Activated CD4-positive, alpha-beta T cell treated with anti-CD3 and anti-CD28 coated beads, Interleukin-2, amount 50 U/mL, for 16 hours (primary cell): ENCODE data around the gene PCSK6.
"Not testable (repeated sequence)": the region's sequence is repeated elsewhere in the genome, so short reads cannot be mapped to it uniquely, and the experiment has no call there.

Experiments used
- DNase-seq: peaks from one replicate; pipeline ENCODE4 v3.0.0-alpha.2; 2020

PCSK6 gene

DNA sequence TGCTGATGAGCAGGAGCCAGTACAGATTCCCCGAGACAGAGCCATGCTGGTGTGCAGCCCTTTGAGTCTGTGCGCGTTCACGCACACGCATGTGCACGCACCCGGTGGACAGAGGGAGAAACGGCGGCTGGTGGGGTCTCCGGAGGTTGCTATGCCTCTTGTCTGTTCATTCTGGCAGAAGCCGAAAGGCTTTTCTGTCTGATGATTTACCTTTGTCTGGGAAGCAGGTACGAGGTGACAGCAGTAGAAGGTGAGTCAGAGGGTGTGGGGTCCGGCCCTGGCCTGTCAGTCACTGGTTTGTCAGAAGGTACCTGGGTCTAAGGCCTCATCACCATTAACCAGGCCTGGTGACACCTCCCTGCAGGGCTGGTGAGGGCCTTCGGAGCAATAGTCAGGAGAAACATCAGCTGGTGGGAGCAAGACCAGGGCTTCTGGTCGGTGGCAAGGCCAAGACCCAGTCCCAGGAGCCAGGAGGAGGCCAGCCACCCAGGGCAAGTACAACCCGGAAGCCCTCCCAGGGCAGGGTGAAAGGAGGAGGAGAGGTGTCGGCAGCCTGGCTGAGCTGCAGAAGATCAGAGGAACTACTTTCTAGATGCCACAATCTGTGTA is 7.5 kb downstream of the PCSK6 start:
- DNase-seq = no peak

DNA sequence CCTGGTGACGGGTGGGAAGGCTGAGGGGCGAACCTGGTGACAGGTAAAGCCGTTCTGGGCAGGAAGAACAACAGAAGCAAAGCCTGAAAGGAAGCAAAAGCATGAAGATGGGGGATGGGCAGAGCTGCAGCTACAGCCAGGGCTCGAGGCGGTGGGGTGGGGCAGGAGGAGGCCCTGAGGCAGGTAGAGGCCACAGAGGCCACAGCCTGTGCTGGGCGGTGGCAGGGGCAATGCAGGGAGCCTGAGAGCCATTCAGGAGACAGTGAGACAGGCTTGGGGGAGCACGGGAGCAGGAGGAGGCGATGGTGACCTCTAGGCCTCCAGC is 8.2 kb downstream of the PCSK6 start:
- no peak for DNase-seq

DNA sequence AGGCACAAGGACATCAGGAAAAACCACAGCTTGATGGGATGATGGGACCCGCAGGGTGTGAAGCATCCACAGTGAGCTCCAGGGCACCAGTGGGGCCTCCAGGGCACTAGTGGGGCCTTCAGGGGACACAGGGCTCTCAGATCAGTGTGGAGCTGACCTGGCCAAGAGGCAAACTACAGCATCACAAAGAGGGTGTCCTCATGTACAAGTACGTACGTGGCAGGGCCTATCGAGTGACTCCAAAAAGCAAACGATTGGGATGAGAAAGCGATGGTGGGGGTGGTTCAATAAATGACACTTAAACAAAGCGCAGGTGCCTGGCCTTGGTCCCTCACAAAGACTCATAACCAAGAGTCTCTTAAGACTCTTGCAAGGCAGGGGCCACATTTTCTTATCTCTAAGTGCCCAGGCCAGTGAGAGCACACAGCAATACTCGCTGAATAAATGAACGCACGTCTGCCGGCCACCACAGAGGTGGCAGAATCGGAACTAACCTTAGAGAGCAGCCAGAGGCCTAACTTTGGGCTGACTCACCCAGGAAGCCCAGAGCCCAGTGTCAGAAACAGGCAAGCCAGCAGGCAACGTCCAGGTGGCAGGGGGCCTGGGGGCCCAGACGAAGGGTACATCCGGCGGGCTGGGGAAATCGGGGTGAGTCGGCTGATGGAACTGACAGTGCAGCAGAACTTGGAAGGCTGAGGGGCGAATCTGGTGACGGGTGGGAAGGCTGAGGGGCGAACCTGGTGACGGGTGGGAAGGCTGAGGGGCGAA is 8.7 kb downstream of the PCSK6 start:
- no peak for DNase-seq

DNA sequence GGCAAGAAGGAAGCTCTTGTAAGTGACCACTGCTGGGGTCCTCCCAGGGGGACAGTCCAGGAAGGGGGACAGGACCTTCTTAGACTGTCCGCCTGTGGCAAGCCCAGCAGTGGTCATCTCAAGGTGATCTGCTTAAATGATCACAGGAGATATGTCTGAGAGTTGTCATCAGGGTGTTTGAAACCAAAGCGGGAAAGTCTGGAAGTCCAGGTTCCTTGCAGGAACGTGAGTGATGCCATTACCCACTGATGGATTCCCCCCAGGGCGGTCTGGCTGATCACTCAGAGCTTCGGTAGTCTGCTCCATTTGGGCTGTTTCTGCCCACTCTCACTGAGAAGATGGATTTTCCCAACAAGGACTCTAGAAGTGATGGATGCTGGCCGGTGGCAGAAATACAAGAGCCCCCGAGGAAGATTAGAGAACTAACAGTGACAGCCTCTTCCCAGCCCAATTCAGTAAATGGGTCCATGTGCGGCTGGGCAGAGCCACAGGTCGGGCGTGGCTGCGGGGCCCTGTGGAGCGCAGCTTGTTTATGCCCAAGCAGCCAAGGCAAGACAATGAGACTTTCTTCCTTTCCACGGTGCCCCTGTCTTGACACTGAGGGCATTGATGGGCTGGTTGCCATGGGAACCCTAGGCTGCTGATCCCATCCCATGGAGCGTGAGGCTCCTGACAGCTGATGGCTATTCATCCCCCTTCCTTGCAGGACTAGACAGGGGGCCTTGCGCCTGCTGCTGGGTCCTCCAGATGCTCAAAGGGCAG is 9.5 kb downstream of the PCSK6 start:
- DNase-seq = no peak

DNA sequence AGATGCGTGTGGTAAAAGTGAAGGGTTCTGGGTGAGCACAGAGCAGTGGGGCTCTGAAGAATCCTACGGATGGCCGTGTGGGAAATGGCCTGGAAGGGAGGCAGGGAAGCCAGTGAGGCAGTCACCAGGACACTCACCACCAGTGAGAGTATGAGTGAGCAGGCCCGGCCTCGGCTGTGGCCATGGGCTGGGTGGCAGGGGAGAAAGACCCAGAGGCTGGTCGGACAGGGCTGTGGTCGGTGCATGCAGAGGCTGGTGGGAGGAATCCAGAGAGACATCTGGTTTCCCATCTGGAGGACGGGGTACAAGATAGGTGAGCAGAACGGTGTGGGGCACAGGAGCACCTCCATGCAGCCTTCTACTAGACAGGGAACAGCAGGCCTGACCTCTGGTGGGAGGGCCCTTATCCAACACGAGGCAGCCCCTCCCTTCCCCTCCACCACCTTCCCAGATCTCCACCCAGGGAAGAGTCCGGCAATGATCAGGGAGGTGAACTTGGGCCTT is 10.1 kb downstream of the PCSK6 start:
- DNase-seq = no peak

DNA sequence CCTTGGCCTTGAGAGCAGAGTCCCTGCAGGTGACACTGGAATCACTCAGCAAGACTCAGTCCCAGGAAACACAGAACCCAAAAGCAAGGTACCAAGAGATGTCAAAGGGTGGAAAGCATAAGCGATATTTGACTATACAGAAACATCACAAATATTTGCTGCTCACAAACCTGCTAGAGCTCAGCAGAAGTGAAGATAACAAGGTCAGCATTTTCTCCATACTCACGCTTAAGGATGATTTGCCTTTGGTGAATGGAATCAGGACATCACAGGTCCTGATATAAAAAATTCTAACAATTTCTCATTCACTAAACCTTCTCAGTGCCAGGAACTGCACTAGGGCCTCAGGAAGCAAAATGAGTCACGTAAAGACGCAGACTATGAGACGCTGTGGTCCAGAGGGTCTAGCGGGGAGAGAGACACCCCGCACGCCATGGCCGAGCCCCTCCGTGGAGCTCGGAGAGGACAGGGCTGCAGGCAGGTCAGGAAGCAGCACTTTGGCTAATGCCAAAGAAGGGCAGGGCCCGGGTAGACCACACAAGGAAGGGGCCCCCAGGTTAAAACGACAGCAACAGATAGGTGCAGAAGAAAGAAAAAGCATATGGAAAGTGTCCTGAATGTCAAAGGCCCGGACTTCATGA is 10.7 kb downstream of the PCSK6 start:
- no peak for DNase-seq

DNA sequence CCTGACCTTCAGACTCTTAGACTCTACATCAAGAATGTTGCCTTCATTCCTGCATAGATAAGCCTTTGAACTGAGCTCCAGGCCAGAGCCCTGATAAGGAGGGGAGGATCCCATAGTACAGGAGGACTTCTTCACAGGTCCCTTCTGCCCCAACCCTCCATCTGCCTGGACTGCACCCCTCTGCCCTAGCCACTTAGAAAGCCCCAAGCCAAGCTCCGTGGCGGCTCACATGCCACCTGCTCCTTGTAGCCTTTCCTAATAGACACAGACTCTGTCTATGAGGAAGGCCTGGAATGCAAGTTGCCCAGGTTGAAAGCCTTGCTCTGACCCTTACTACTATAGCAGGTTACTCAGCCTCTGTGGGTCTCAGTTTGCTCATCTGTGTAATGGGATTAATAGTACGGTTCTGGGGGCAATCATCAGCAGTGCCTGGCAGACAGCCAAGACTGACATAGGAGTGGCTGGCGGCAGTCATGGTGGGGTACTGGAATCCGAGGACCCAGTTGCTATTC is 11.6 kb downstream of the PCSK6 start:
- no peak for DNase-seq

DNA sequence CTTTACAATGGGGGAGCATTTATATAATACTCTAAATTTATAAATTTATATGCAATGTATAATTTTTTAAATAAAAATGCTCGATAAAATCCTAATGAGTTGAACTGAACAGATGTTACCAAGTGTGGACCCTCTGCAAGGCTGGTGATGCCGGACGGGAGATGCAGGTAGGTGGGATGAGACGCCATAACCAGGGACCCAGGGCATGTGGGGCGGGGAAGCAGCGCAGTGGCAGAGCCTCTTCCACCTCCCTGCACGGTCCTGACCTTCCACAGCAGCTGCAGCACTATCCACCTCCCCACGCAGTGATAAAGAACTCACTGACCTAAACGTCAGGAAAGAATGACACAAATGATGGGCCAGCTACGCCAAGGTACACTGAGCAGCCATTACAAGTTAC is 12.8 kb downstream of the PCSK6 start:
- DNase-seq = no peak

DNA sequence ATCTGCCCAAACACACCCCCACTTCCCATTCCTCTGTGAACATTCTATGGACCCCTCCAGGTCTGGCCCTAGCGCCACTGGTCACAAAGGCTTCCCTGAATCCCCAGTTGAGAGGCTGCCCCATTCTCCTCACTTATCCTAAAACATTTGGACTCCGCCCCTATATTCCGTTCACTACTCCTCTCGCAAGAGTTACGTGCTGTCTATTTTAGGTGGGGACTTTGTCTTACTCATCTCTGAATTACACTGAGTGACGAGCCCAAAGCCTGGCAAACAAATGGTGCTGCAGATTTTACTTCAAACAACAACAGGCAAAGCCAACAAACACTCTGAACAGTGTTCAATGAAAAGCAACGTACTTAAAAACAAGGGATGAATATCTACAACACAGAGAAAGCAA is 14.5 kb downstream of the PCSK6 start:
- no peak for DNase-seq

DNA sequence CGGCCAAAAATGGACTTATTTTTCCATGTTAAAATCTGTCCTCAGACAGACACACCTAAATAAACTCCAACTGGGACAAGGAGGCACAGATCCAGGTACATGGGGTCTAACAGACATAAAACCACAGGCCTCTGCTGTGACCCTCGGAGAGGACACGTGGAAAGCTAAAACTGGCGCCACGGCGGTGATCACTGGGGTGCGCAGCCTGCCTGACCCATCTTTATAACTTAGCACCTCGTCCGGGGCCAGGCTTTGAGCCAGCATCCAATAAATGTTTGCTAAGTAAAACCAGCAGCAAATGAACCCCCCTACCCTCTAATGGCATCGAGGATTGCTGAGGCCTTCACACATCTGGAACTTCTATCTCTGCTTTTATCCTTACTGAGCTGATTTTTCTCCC is 15.3 kb downstream of the PCSK6 start:
- no peak for DNase-seq

DNA sequence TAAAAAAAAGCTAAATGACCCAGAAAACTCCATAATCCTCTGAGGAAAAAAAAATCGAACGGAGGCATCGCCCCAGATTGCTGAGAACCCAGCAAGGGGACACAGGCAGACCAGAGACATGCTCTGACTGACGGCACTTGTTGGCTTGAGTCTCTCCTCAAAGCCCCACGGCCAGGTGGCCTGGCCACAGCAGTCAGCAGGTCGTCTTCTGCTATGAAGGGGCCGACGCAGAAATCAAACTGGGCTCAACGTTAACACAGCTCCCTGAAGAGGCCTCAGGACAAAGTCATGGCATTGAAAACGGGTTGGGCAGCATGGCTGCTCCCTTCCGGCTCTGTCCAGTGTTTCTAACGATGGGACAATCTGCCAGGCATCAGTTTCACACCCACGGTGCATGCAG is 17.5 kb downstream of the PCSK6 start:
- no peak for DNase-seq

DNA sequence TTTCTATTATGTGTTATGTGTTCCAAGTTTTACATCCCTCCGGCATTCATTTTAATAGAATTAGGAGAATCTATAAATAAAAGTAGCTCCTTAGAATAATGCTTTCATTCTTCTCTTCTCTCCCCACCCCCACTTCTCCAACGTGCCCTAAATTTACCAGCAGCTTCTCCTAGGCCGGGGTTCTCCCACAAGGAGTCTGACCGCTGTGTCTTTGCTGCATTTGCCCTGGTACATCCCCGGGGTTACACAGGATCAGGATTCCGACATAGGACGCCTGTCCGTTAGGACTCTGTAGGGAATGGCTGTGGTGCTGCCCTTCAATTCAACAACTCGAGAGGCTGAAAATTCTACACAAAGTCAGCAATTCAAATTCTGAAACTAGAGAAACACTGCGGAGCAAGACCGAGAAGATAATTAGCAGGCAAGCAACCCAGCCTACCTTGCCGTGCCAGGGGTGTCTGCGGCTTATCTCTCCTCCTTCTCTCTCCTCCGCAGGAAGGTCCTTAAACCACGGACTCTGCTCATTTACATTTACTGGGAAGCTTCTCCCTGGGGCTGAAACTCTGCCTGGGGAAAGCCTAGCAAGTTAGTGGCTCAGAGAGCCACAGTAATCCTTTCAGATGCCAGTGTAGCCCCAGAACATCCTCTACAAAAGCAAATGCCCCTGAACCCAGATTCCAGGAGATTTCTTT is 18.8 kb downstream of the PCSK6 start:
- no peak for DNase-seq

DNA sequence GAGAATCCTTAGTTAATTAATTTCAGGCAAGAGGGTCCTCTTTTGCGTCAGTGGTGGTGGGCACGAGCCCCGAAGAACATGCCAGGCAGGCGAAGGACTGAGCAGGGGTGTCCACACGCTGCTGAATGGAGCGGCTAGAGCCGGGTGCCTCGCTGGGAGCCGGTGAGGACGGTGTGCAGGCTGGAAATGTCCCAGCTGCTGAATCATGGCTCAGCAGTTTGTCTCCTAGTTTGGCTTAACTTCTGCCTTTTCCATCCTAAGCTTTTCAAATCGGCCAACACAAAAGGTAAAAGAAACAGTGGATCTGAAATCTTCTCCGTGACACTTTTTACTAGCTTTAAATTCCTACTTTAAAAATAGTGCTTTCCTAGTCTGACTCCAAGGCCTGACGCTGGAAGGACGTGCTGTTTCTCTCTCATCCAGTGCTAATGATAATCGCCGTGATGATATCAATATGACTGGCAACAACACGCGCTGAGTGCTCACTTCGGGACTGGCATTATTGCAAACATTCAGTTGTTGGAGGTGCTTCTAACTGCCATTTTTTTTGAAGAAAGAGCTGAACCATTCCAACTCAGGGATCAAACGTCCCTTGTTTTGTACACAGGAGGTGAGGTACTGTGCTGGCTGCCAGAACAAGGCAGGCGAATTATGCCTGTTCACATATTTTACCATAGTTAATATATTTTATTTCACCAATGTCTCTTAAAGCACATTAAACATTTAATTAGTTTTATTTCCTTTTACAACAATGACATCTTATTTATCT is 19.8 kb downstream of the PCSK6 start:
- no peak for DNase-seq

DNA sequence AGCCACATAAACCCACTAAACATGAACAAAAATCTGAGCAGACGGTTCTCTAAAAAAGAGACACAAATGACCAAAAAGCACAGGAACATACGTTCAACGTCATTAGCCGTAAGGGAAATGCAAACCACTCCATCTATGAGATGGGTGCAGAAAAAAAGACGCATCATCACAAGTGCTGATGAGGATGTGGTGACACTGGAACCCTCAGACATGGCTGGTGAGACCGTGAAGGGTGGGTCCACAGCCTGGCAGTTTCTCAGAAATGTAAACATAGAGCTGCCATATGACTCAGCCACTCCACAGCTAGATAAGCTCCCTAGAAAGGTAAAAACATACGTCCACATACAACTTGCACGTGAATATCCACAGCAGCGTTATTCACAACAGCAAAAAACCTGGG is 23.3 kb downstream of the PCSK6 start:
- DNase-seq = peak; percentile 11

DNA sequence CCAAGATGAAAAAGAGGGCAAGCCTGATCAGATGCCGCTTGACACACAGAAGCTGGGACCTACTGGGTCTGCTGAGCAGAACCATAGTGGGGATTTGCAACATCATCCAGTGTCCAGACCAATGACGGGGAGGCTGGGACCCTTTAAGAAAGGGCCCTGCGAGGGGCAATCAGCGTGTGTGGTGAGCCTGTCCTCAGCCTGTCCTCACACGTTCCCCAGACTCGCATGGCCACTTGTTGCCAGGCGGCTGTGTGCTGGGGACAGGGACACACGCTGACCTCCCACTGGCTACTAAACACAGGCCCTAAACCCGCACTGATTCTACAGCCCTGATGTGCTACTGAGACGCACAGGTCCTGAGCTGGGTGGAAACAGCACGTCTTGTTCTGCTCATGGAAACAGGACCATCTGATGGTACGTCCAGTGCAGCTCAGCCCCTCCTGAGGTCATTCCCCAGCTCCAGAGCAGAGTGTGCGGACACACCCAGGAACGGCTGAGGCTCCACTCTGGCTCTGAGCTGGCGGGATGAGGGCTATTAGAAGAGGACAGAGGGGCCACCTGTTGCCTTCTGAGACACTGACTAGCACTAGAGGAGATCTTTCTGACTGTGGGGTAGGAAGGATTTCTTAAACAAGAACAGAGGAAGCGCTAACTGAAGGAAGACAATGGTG is 24.4 kb downstream of the PCSK6 start:
- no peak for DNase-seq

DNA sequence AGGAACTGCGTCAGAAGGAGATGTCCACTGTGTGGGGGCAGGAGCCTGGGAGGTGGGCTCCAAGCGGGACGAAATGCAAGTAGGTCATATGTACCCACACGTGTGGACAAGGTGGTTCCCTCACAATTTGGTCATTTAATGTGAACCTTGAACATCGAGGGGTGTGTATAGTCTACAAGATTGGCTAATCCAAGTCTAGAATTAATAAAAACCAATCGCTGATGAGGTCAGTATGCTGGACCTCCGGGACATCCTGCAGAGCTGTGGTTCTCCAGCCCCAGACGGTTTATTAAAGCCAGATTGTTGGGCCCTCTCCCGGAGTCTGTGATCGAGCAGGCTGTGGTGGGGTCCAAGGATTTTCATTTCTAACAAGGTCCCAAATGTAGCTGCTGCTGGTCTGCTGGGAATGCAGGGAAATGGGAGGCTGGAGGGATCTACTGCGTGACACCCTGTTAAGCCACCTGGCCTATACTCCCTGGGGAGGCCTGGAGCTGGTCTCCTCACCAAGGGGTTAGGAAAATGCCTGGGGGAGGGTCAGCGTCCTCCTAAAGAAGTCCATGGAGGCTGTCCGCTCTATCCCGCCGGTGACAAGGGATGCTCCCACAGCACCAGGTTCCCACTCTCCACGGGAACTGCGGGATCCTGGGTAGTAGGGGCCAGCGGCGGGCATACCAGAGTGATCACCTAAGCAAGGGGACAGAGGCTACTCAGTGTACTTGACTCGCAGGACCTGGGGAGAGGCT is 25.1 kb downstream of the PCSK6 start:
- DNase-seq = no peak

DNA sequence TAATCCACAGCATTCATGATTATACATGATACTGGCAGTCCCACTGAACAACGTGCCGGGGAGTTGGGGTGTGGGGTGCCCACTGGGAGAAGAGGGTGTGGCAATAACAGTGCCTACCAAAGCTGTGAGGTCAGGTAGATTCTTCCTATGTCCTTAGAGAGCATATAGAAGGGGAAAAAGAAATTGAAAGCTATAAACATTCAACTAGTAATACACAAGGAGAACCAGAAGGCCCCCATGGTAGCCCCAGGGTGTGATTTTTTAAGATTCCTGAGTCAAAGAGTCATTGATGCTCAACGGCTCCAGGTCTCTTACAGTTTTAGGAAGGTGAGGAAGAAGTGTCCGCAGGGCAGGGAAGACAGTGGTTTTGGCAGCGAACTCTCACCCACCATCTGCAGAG is 25.8 kb downstream of the PCSK6 start:
- not testable (repeated sequence) for DNase-seq

DNA sequence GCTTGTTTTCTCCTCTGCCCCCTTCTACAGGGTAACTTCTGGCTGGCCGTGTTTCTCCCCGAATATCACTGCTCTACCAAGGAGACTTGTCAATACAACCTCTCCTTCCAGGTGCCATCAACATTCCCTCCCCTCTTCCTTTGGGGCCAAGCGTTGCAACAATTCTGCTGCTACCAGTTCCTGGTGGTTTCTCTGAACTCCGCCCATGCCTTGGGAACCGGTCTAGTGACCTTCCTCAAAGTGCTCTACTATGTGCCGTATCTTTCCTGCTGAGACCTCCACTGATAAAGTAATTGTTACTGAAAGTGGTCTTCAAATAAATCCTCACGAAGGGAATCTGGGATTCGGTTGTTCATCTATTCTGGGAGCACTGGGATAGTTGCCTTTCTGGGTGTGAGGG is 26.2 kb downstream of the PCSK6 start:
- no peak for DNase-seq

DNA sequence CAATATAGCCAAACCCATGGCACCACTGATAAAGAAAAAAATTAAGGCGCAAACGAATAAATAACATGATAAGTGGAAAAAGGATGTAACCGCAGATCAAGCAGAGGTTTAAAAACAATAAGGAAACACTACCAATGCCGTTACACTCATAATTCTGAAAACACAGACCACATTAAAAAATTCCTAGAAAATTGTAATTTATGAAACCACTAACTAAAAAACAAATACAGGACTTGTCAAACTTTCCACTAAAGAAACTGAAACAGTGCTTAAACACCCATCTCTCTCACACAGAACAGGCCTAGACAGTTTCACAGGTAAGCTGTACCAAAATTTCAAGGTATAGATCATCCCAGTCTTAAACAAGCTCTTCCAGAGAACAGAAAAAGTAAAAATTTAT is 28.4 kb downstream of the PCSK6 start:
- peak; percentile 24 for DNase-seq

DNA sequence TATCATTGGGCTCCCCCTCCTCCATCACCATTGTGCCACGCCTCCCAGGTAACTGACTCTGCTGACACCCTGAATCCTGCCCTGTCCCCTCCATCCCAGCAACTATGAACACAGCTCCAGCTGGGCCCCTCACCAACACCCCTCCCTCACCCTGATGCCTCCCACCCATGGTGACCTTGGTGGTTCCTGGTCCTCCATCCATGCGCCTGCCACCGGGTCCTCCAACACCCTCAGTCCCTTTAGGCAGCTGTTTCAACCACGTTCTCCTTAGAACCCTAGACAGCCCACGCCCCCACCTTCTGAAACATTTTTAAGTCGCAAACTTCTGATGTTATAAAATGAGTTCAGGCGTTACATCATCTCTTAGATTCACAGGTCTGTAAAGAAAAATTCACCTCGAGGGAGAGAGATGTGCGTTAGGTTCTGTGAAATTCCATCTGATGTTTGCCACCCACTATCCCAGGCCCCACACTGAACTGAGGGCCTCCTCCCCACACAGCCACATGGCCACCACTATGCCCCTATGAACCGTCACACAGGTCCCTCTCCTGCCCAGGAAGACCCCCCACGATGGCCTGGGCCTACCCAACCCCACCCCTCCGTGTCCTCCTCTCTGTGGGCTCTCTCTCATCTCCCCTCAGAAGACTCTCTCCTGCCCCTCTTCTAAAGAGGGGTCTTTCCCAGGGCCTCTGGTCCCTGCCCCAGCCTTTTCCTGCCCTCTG is 29.8 kb downstream of the PCSK6 start:
- DNase-seq = no peak
